Mesenchymal stem cell (in vitro differentiated cells and primary cell): ENCODE measurements around the gene CIAO3.

Source experiments
- DNase-seq: peaks from one replicate; pipeline ENCODE4 v3.0.0-alpha.2; 2013
- H2AFZ ChIP-seq: one replicate; pipeline ENCODE4 v1.6.1; 2013; ENCODE audit warnings: low read depth, mild to moderate bottlenecking, control low read depth, inconsistent platforms, low read length, moderate library complexity
- H2AK5ac ChIP-seq: 2 replicates; pipeline ENCODE4 v1.6.1; 2013; ENCODE audit warnings: low read length, moderate library complexity, mild to moderate bottlenecking, inconsistent platforms; ENCODE audit not compliant: severe bottlenecking
- H2BK120ac ChIP-seq: one replicate; pipeline ENCODE4 v1.6.1; 2013; ENCODE audit warnings: low read depth, mild to moderate bottlenecking, inconsistent platforms, low read length, moderate library complexity
- H2BK12ac ChIP-seq, 2 experiments: one replicate each; pipeline ENCODE4 v1.6.1; 2013; ENCODE audit warnings: inconsistent platforms in 2 of 2, low read length in 2 of 2, mild to moderate bottlenecking in 2 of 2, moderate library complexity in 2 of 2, control low read depth in 1 of 2
- H2BK15ac ChIP-seq: one replicate; pipeline ENCODE4 v1.6.1; 2013; ENCODE audit warnings: mild to moderate bottlenecking, low read depth, inconsistent platforms; ENCODE audit not compliant: poor library complexity, severe bottlenecking
- H2BK5ac ChIP-seq: 2 replicates; pipeline ENCODE4 v1.6.1; 2013; ENCODE audit warnings: low read depth, mild to moderate bottlenecking, low read length, control low read depth, inconsistent platforms; ENCODE audit not compliant: poor library complexity, severe bottlenecking
- H3K14ac ChIP-seq, 2 experiments: one replicate each; pipeline ENCODE4 v1.6.1; 2013; ENCODE audit warnings: inconsistent platforms in 2 of 2, low read length in 2 of 2, control low read depth in 1 of 2, mild to moderate bottlenecking in 1 of 2, moderate library complexity in 1 of 2
- H3K18ac ChIP-seq, 2 experiments: one replicate each; pipeline ENCODE4 v1.6.1; 2013; ENCODE audit warnings: inconsistent platforms in 2 of 2, low read length in 2 of 2, control low read depth in 1 of 2, low read depth in 1 of 2, mild to moderate bottlenecking in 1 of 2
- H3K23ac ChIP-seq, 2 experiments: one replicate each; pipeline ENCODE4 v1.6.1; 2013; ENCODE audit warnings: inconsistent platforms in 2 of 2, low read length in 2 of 2, mild to moderate bottlenecking in 2 of 2, moderate library complexity in 2 of 2, control low read depth in 1 of 2
- H3K27ac ChIP-seq: 2 replicates; pipeline ENCODE4 v1.5.1; 2013; ENCODE audit warnings: mild to moderate bottlenecking, moderate library complexity, low read length, control low read depth, inconsistent platforms; ENCODE audit not compliant: poor library complexity, severe bottlenecking
- H3K27me3 ChIP-seq, 2 experiments: 2 replicates each; pipeline versions ENCODE4 v1.6.1 to v1.7.0; 2013; ENCODE audit warnings: low read length in 2 of 2, mild to moderate bottlenecking in 2 of 2, moderate library complexity in 2 of 2, control low read depth in 1 of 2, inconsistent platforms in 1 of 2; ENCODE audit not compliant: control insufficient read depth in 1 of 2, insufficient read depth in 1 of 2
- H3K36me3 ChIP-seq, 2 experiments: 2 replicates each; pipeline versions ENCODE4 v1.6.1 to v1.7.0; 2013; ENCODE audit warnings: low read length in 2 of 2, control low read depth in 1 of 2, inconsistent platforms in 1 of 2, low read depth in 1 of 2, mild to moderate bottlenecking in 1 of 2; ENCODE audit not compliant: insufficient read depth in 2 of 2, control insufficient read depth in 1 of 2
- H3K4ac ChIP-seq, 2 experiments: one replicate each; pipeline ENCODE4 v1.6.1; 2013; ENCODE audit warnings: inconsistent platforms in 2 of 2, low read length in 2 of 2, mild to moderate bottlenecking in 2 of 2, moderate library complexity in 2 of 2, control low read depth in 1 of 2, low read depth in 1 of 2
- H3K4me1 ChIP-seq: 2 replicates; pipeline ENCODE4 v1.6.1; 2013; ENCODE audit warnings: low read depth, low read length, control low read depth; ENCODE audit not compliant: control insufficient read depth, insufficient read depth
- H3K4me2 ChIP-seq: 2 replicates; pipeline ENCODE4 v1.6.1; 2013; ENCODE audit warnings: low read length, mild to moderate bottlenecking, inconsistent platforms; ENCODE audit not compliant: poor library complexity, severe bottlenecking
- H3K4me3 ChIP-seq, 2 experiments: 2 replicates each; pipeline versions ENCODE4 v1.5.1 to v1.7.0; 2013; ENCODE audit warnings: low read length in 2 of 2, mild to moderate bottlenecking in 2 of 2, control low read depth in 1 of 2, low read depth in 1 of 2; ENCODE audit not compliant: insufficient read depth in 1 of 2
- H3K79me1 ChIP-seq: replicated peaks from 2 replicates; pipeline ENCODE4 v1.6.1; 2013; ENCODE audit warnings: mild to moderate bottlenecking, control low read depth, low read length, inconsistent platforms; ENCODE audit not compliant: poor library complexity, severe bottlenecking
- H3K9ac ChIP-seq: 2 replicates; pipeline ENCODE4 v1.7.0; 2013; ENCODE audit warnings: mild to moderate bottlenecking, low read length, moderate library complexity
- H3K9me3 ChIP-seq: 2 replicates; pipeline ENCODE4 v1.7.0; 2013; ENCODE audit warnings: mild to moderate bottlenecking, low read length; ENCODE audit not compliant: control insufficient read depth
- H4K8ac ChIP-seq: one replicate; pipeline ENCODE4 v1.6.1; 2013; ENCODE audit warnings: inconsistent platforms, mild to moderate bottlenecking, low read length, moderate library complexity
- H4K91ac ChIP-seq: one replicate; pipeline ENCODE4 v1.6.1; 2013; ENCODE audit warnings: mild to moderate bottlenecking, low read length, inconsistent platforms
- WGBS: methylation state at CpG from one replicate; pipeline ENCODE4 v1.1.7; 2013; ENCODE audit warnings: mixed read lengths; 5-methylcytosine and 5-hydroxymethylcytosine counted together

The CIAO3 gene

DNA sequence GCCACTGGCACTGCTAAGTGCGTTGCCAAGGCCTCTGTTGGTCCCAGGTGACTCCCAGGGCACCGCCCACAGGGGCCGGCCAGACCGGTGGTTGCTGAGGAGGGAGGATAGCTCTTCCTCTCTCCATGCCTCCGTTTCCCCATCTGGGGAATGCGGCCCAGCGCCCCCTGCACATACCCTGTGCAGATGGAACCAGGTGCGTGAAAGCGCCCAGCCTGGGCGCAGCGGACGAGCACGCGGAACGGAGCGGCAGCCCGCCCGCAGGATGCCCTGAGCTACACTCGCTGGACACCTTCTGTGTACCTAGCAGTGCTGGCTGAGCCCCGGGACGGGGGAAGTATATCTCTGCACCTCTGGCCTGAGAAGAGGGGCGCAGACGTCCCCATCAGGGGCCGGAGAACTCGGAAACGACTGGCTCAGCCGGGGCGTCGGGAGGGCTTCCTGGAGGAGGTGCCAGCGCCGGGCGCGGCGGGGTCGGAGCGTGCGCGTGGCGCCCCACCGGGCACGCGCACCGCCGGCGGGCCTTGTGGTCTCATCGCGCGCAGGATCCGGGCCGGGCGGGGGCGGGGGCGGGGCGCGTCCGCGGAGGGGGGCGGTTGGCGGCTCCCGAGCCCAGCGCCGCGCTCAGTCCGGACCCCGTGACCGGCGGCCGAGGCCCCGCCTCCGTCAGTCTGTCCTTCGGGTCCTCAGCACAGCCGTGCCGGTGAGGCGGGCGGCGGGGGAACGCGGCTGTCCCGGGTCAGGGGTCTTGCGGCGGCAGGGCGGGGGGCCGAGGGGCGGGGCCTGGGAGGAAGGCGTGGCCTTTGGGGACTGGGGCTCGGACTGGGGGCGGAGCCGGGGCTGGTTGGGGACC, 14.1 kb downstream of the CIAO3 start, which contains the start of the genes CCDC78 and HAGHL:
CCDC78 (minus strand) TSS at position 6 of the 853 bp plus-strand sequence. CDS start 76 bp downstream, outside the sequence.
HAGHL (plus strand) TSS at position 669 of the 853 bp plus-strand sequence. CDS start 404 bp downstream, outside the sequence.
- Histone ChIP-seq H4K8ac (peak within 1 kb of the TSS; percentile 47), H3K4me1 (peaks cover 45% of the 10 kb centered on the region), H3K14ac (peak within 1 kb of the TSS in 1 of 2 experiments; percentile 92), H3K18ac (peak within 1 kb of the TSS; percentile 71 to 98), H3K79me1 (peaks cover 2% of the 10 kb centered on the region), H2BK5ac (no peak within 1 kb of the TSS), H4K91ac (peak within 1 kb of the TSS; percentile 67), H2BK120ac (peak within 1 kb of the TSS; percentile 68), H2BK15ac (peak within 1 kb of the TSS; percentile 57), H3K23ac (peak within 1 kb of the TSS in 1 of 2 experiments; percentile 63), H2BK12ac (peak within 1 kb of the TSS in 1 of 2 experiments; percentile 90), H3K4me2 (peak within 1 kb of the TSS; percentile 93), H3K9me3 (no peaks in the 10 kb centered on the region), H2AFZ (peak within 1 kb of the TSS; percentile 51), H3K4me3 (peak within 1 kb of the TSS; percentile 56 to 82), H2AK5ac (no peak within 1 kb of the TSS), H3K4ac (peak within 1 kb of the TSS; percentile 70 to 95), H3K27me3 (peaks cover 0 to 19% of the 10 kb centered on the region in 2 experiments), H3K9ac (peak within 1 kb of the TSS; percentile 84), H3K36me3 (peaks cover 3 to 49% of the 10 kb centered on the region in 2 experiments), H3K27ac (no peak within 1 kb of the TSS)
- WGBS, result 5% methylated on average over 50 of the region's 88 CpGs
- DNase-seq, result peak; percentile 59

DNA sequence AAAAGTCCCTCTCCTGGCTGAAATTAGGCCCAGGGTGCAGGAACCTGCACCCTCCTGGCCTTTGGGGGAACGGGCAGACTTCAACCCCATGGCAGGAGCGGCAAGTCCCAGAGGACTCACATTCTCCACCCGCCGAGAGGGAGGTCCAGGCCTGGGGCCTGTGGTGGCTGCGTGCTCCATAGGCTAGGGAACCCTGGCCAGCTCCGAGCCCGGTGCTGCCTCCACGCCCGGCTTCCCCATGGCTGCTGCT, 14.7 kb downstream of the CIAO3 start:
- H3K23ac ChIP-seq, result no peak overlapping the region
- H3K27me3 ChIP-seq, result peaks cover 0 to 19% of the 10 kb centered on the region in 2 experiments
- H4K8ac ChIP-seq, result peak overlapping the region; percentile 45
- peaks cover 0 to 46% of the 10 kb centered on the region in 2 experiments for H3K36me3 ChIP-seq
- H2AK5ac ChIP-seq, result no peak overlapping the region
- no peak overlapping the region for H2BK120ac ChIP-seq
- H3K4me1 ChIP-seq, result peaks cover 49% of the 10 kb centered on the region
- no peak overlapping the region for H2AFZ ChIP-seq
- no peak overlapping the region for H3K27ac ChIP-seq
- H2BK12ac ChIP-seq, result peak overlapping the region in 1 of 2 experiments; percentile 90
- peak overlapping the region in 1 of 2 experiments; percentile 70 for H3K4ac ChIP-seq
- no peak overlapping the region for H3K4me3 ChIP-seq
- H3K9ac ChIP-seq, result no peak overlapping the region
- no peaks in the 10 kb centered on the region for H3K9me3 ChIP-seq
- peak overlapping the region; percentile 57 for H2BK15ac ChIP-seq
- peak; percentile 36 for DNase-seq
- H3K4me2 ChIP-seq, result no peak overlapping the region
- peak overlapping the region; percentile 61 to 81 for H3K18ac ChIP-seq
- no peak overlapping the region for H3K14ac ChIP-seq
- 38% methylated on average over 9 of the region's 9 CpGs for WGBS
- peaks cover 5% of the 10 kb centered on the region for H3K79me1 ChIP-seq
- H2BK5ac ChIP-seq, result no peak overlapping the region
- peak overlapping the region; percentile 64 for H4K91ac ChIP-seq

DNA sequence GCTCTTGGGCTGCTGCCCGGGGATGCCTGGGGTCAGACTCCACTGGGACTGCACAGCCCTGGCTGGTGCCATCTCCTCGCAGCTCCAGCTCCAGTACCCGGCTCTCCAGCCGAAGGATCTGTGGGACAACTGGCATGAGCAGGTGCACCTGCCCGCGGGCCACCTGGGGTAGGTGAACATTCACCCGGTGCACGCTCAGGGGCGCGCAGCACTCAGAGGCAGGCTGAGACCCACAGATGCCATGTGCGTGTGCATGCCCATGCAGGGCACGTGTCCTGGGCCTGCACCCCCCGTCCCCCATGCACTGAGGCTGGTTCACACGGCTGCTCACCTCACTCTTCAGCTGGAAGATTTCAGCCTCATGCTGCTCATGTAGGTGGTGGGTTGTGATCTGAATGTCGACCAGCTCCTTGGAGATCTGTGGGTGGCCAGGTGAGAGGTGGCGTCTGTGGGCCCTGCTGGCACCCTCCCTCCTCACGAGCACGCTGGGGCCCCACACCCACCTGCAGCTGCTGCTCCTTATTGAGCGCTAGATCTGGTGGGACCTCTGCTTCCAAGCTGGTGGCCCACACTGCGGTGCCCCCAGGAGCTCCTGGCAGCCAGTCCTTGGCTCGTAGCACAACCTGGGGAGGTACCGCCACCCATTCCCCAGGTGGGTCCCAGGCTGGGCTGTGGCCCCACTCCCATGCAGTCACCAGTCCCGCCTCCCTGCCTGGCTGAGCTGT, 15.2 kb downstream of the CIAO3 start:
- Histone ChIP-seq H3K36me3 (peaks cover 0 to 41% of the 10 kb centered on the region in 2 experiments), H3K23ac (no peak overlapping the region), H2BK5ac (no peak overlapping the region), H3K4me2 (no peak overlapping the region), H3K4me1 (peaks cover 48% of the 10 kb centered on the region), H3K14ac (no peak overlapping the region), H3K27me3 (peaks cover 0 to 19% of the 10 kb centered on the region in 2 experiments), H2AFZ (peak overlapping the region; percentile 31), H3K9me3 (no peaks in the 10 kb centered on the region), H3K79me1 (peaks cover 6% of the 10 kb centered on the region), H4K8ac (no peak overlapping the region), H2BK15ac (no peak overlapping the region), H3K4me3 (no peak overlapping the region), H2AK5ac (no peak overlapping the region), H4K91ac (no peak overlapping the region), H3K18ac (no peak overlapping the region), H3K9ac (no peak overlapping the region), H2BK12ac (no peak overlapping the region), H3K27ac (no peak overlapping the region), H2BK120ac (no peak overlapping the region), H3K4ac (no peak overlapping the region)
- no peak for DNase-seq
- 88% methylated on average over 23 of the region's 23 CpGs for WGBS

DNA sequence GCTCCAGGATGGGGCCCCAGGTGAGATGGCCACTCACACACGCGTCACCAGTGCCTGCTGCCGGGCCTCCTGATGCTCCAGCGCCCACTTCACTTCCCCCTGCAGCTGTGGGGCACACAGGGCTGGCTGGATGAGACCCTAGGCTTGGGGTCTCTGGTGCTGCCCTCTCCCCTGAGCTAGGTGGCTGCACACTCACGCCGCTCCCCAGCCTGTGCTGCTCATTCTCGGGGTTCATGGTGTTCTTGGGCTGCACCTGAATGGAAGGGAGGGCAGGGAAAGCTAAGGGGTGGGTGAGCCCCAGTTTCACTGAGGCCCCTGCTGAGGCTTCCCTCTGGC, 15.8 kb downstream of the CIAO3 start:
- Histone ChIP-seq H3K4me2 (no peak overlapping the region), H3K27me3 (peaks cover 0 to 19% of the 10 kb centered on the region in 2 experiments), H2BK15ac (no peak overlapping the region), H4K8ac (no peak overlapping the region), H3K27ac (no peak overlapping the region), H2BK12ac (no peak overlapping the region), H3K4me3 (no peak overlapping the region), H3K18ac (no peak overlapping the region), H2AK5ac (no peak overlapping the region), H3K79me1 (peaks cover 9% of the 10 kb centered on the region), H4K91ac (no peak overlapping the region), H3K4me1 (peaks cover 53% of the 10 kb centered on the region), H3K14ac (no peak overlapping the region), H2BK5ac (no peak overlapping the region), H2AFZ (no peak overlapping the region), H3K23ac (no peak overlapping the region), H3K9ac (no peak overlapping the region), H2BK120ac (no peak overlapping the region), H3K9me3 (no peaks in the 10 kb centered on the region), H3K4ac (no peak overlapping the region), H3K36me3 (peaks cover 0 to 35% of the 10 kb centered on the region in 2 experiments)
- WGBS, result 97% methylated on average over 7 of the region's 7 CpGs
- no peak for DNase-seq
